Measurements from ENCODE around the gene TET3. TPM values are rescaled to one million over a fixed set of nuclear protein-coding genes. Genes with fewer than 3 reads are reported as not detected.

The TET3 gene
- polyA plus RNA-seq, 1 donor: 9.0 TPM

GRCh38 chr2:74004212-74005182 is 19.8 kb downstream of the TET3 start:
- DNase-seq (ENCODE audit: low read depth): no peak

DNA sequence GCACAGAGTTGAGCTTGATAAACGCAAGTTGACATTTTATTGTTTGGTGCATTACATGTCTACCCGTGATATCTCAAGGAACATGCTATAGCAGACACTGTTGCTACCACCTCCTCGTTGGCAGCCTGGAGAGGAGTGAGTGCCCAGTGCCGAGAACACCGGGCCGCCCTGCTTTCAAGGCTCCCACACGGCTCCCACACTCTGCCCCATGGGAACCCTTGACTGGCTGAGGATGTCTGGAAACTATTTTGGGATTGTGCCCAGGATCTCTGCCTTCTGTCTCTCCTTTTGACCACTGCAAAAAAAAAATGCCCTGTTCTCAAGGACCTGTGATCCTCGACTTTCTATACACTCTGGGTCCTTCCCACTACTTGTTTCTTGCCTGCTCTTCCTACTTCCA is 21.1 kb downstream of the TET3 start:
- no peak for DNase-seq (ENCODE audit: low read depth)

GRCh38 chr2:74006459-74006858 is 21.7 kb downstream of the TET3 start:
- no peak for DNase-seq (ENCODE audit: low read depth)

GRCh38 chr2:74007121-74007520 is 22.4 kb downstream of the TET3 start:
- DNase-seq (ENCODE audit: low read depth): no peak

- no peak for DNase-seq (ENCODE audit: low read depth)
These were observed 23.0 kb downstream of the TET3 start for GRCh38 chr2:74007711-74008110.

DNA sequence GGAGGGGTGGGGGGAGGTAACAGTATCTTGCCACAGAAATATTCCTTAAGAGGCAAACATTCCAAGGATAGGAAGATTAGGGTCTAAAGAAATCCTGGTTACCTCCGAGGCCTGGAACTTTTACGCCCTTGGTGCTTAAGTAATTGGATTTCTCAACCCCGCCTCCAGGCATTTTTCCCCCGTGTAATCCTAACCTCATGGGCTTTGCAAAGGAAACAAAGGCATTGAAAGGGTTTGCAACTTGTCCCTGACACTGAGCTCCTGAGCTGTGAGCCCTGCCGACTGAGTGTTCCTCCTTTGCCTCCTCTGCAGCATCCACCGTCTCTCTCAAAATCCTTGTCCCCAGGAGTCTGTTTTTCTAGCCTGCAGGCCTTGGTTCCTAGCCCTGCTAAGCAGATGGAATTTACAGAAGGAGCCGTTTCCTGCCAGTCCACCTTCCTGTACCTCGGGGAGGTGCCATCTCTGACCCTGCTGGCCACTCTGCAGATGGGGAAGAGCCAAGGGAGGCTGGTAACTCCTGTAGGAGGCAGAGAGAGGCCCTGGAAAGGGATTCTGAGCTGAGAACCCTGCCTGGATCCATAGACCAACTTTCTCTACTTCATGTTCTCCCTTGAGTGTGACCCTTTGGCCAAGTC is 24.2 kb downstream of the TET3 start:
- DNase-seq (ENCODE audit: low read depth): no peak

DNA sequence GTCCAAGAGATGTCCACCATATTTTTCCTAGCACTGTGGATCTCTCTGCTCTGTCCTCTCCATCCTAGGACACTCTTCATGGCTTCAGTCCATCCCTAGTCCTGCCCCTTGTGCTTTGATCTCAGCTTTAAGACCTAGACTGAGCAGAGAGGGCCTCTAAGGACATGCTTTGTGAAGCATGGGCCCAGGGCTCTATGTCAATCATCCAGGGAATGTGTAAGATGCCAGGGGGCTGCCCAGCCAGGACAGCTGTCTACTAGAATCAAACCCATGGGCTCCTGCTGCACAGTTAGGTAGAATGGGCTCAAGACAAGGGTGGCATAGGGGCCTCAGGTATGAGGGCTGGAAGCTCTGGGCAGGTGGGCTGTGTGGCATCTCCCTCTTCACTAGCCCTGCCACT is 24.9 kb downstream of the TET3 start:
- no peak for DNase-seq (ENCODE audit: low read depth)

- no peak for DNase-seq (ENCODE audit: low read depth)
These were observed 25.4 kb downstream of the TET3 start for GRCh38 chr2:74010087-74010541.

DNA sequence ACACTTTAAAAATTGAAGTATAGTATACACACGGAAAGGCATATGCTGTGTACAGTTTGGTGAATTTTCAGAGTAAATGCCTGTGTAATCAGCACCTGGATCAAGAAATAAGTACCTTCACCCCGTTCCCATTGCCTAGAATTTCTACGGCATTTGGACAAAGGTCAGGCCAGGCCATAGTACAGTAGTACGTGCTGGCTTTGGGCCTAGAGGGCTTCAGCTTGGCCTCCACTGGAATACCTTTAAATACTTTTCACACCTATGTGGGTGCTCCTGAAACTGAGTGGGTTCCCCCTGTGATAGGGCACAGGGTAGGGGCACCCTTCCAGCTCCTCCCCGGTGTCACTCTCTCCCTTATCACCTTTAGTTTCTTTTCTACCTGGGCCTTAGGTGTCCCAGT is 26.5 kb downstream of the TET3 start:
- DNase-seq (ENCODE audit: low read depth): no peak

DNA sequence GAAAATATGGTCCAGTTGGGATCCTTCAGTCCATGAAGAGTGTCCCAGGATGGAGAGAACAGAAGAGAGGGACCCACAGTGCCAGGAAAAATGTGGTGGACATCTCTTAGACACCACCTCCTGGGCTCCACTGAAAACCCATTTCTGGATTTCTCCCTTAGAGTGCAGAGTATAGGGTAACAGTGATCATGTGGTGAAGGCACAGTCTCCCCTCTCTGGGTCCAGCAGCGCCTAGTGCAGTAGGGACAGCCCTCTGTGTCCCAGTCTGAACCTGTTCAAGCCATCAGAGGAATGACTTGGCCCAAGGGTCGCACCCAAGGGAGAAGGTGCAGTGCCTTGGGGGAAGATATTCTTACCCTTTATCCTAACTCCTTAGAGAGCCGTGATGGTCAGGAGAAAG is 30.1 kb downstream of the TET3 start:
- DNase-seq (ENCODE audit: low read depth): no peak

DNA sequence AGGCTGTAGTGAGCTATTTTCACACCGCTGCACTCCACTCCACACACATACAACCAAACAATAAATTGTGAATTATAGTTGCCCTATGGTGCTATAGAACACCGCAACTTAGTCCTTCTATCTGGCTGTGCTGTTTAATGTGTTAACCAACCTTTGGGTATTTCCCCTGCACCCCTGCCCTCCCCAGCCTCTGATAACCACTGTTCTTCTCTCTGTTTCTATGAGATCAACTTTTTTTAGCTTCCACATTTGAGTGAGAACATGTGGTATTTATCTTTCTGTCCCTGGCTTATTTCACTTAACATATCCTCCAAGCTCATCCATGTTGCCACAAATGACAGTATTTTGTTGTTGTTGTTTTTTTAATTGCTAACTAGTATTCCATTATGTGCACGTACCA is 32.5 kb downstream of the TET3 start:
- no peak for DNase-seq (ENCODE audit: low read depth)

DNA sequence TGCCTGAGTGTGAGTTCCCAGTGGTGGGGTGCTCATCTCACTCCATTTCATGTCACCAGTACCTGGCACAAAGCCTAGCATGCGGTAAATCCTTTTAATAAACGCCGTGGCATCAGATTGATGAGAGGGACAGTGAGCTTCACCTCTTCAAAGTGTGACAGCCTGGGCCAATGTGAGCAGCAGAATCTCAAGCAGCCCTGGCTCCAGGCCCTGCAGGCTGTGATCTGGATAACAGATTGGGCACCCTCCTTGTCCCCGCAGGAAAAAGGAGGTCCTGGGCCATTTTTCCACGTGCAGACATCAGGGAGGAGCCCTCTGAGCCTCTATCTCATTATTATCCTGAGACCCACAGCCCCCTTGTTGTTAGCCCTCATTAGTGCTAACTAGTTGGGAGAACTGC is 34.8 kb downstream of the TET3 start:
- DNase-seq (ENCODE audit: low read depth): no peak

GRCh38 chr2:74020702-74021406 is 36.1 kb downstream of the TET3 start:
- no peak for DNase-seq (ENCODE audit: low read depth)

- no peak for DNase-seq (ENCODE audit: low read depth)
These were observed 36.7 kb downstream of the TET3 start for GRCh38 chr2:74021407-74021755.

GRCh38 chr2:74024216-74024615 is 39.5 kb downstream of the TET3 start:
- no peak for DNase-seq (ENCODE audit: low read depth)

DNA sequence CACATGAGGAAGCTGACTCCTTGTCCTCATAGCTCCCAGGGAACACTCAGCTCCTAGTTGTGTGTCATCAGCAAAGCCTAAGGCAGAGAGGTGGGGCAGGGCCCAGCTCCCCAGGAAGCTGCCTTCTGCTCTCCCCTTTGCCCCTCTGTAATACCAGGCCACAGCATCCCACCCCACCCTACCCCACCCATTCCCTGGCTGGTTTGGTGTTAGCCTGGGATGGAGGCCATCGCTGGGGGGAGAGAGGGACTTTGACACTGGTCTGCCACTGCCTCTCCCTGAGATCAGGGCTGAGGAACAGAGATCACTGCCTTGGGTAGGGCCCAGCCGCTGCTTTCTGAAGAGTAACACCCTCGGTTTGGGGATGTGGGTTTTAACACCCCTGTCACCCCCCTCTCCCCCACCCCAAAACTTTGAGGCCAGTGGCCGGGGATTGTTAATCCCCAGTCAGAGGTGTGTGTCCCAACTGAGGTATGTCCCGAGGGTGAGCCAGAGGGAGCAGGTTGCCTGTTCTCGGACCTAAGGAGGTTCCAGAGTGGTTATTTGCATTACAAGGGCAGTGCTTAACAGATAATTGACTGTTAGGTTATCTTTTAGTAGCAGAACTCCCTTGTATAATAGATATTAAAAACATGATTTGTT is 41.4 kb downstream of the TET3 start:
- DNase-seq (ENCODE audit: low read depth): no peak

GRCh38 chr2:74026687-74027241 is 42.1 kb downstream of the TET3 start:
- no peak for DNase-seq (ENCODE audit: low read depth)

GRCh38 chr2:74027496-74027895 is 42.8 kb downstream of the TET3 start:
- DNase-seq (ENCODE audit: low read depth): no peak

DNA sequence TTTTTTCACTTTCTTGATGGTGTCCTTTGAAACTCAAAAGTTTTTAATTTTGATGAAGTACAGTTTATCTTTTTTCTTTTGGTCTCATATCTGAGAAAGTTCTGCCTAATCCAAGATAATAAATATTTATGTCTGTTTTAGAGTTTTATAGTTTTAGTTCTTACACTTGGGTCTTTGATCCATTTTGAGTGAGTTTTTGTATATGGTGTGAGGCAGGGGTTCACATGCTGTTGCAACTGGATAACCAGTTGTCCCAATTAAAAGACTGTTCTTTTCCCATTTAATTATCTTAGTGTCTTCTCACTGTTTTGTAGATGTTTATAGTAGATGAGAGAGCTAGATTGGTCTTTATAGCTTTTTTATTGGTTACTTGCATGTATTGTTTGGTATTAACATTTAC is 43.6 kb downstream of the TET3 start:
- DNase-seq (ENCODE audit: low read depth): no peak

GRCh38 chr2:74028741-74029140 is 44.0 kb downstream of the TET3 start:
- no peak for DNase-seq (ENCODE audit: low read depth)

GRCh38 chr2:74029714-74030397 is 45.1 kb downstream of the TET3 start:
- DNase-seq (ENCODE audit: low read depth): no peak

Measured in forelimb muscle (tissue), 1 donor.